AML-193 (cell line): Measurements from ENCODE around the gene DCAF5.
"Not testable (repeated sequence)": the region's sequence is repeated elsewhere in the genome, so short reads cannot be mapped to it uniquely, and the experiment has no call there.

Experiments used
- DNase-seq, 2 experiments: peaks; one replicate each; lab custom pipeline; 2025; lab: John Stamatoyannopoulos, UW

The DCAF5 gene, protein sequence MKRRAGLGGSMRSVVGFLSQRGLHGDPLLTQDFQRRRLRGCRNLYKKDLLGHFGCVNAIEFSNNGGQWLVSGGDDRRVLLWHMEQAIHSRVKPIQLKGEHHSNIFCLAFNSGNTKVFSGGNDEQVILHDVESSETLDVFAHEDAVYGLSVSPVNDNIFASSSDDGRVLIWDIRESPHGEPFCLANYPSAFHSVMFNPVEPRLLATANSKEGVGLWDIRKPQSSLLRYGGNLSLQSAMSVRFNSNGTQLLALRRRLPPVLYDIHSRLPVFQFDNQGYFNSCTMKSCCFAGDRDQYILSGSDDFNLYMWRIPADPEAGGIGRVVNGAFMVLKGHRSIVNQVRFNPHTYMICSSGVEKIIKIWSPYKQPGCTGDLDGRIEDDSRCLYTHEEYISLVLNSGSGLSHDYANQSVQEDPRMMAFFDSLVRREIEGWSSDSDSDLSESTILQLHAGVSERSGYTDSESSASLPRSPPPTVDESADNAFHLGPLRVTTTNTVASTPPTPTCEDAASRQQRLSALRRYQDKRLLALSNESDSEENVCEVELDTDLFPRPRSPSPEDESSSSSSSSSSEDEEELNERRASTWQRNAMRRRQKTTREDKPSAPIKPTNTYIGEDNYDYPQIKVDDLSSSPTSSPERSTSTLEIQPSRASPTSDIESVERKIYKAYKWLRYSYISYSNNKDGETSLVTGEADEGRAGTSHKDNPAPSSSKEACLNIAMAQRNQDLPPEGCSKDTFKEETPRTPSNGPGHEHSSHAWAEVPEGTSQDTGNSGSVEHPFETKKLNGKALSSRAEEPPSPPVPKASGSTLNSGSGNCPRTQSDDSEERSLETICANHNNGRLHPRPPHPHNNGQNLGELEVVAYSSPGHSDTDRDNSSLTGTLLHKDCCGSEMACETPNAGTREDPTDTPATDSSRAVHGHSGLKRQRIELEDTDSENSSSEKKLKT

DNA sequence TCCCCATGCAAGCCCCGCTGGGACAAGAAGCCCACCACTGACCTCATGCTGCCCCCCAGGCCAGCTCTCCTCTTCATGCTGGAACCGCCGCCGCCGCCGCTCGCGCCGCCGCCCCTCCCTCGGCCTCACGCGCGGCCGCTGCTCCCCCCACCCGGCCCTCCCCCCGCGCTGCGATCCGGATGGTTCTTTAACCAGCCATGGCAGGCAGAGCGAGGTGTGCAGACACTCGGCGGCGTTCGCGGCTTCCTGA lies at the start of gene DCAF5:
DCAF5 (minus strand) TSS at position 218 of the 250 bp plus-strand sequence; CDS start at position 77, 141 bp downstream.
- no peak for DNase-seq

DNA sequence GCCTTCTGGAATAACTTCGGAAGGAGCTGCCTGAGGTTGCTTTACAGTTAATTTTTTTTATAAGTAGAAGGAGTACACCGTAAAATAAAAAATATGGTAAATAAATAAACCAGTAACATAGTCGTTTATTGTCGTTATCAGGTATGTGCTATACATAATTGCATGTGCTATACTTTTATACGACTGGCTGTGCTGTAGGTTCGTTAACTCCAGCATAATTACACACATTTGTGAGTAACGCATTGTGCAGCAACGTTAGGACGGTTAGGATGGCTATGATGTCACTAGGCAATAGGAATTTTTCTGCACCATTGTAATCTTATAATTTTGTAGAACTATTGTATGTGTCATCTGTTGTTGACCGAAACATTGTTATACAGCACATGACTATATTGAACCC lies 46.9 kb upstream of the DCAF5 start:
- DNase-seq, result no peak

DNA sequence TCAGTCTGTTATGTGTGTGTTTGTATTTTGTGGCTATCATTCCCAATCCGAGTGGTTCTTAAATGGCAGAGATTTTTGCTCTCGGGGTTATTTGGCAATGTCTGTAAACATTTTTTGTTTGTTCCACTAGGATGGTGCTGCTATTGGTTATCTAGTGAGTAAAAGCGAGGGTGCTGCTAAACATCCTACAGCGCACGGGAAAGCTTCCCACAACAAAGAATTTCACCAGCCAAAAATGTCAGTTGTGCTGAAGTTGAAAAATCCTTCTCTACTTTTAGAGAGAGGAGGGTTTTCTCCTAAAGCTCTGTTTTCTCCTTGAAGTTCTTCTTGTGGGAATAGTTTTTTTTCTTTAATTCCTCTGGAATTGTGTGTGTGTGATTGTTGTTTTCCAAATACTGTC lies 40.8 kb upstream of the DCAF5 start:
- no peak for DNase-seq

DNA sequence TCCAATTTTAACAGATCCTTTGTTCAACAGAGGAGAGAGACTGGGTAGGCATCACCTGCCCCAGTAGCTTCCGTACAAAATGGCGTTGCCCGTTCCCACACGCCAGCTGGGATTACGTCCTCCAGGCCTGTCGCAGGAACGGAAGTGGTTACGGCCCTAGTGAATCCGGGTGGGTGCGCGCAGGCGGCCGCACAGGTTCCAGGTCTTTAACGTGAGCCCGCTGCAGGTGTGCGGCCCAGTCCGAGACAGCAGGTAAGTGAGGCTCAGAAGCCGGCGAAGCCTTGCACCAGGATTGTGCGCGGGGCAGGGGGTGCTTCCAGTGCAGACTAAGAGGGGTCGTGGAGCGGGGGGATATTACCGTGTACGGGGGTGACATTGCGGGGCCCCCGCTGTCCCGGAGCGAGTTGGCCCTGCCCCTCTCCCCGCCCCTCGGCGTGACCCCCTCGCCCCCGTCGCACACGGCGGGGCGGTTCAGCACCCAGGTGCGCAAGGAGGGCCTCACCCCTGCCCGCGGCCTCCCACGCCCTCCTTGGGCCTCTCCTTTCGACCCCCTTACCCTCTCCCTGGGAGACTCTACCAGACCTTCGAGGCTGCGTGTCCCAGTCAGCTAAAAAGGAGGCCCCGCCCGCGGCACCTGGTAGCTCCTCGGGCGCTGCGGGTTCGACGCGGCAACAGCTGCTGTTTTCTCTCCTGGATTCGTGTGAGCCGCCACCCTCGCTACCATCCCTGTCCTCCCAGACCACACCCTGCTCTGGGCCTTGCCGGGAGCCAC lies 38.6 kb upstream of the DCAF5 start, which contains the start of gene EXD2:
EXD2 (plus strand) TSS at position 159 of the 772 bp plus-strand sequence. CDS start 17,973 bp downstream, outside the sequence.
- DNase-seq, result no peak

DNA sequence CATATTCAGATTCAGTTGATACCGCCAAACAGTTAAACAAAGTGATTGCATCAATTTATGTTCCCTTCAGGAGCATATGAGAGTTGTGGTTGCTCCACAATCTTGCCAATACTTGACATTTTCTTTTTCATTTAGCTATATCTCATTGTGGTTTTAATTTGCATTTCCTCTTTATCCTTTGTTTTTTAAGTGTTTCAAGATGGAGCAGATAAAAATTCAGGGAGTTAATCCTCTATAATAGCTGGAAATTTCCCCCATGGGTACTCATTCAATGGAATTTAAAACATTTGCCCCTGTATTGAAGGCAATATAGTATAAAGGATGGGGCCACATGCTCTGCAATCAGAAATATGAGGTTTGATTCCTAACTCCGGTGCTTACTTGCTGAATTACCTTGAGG lies 37.3 kb upstream of the DCAF5 start:
- no peak for DNase-seq

DNA sequence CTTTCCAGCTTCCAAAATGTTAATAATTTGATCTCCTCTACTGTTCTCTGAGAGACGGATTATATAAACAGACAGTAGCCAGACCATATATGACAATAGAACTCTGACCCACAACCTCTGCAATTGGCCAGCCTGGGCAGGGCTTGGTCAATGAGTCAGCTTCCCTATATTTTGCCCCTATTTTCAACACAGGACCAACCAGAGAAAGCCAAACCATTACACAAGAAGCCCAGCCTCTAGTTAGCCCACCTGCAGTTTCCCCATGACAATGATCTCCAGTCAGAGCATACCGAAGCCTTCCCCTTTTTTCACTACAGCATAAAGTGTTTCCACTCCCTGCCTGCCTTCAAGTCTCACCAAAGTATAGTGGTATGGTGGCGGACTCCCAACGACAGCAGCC lies 30.8 kb upstream of the DCAF5 start:
- no peak for DNase-seq

DNA sequence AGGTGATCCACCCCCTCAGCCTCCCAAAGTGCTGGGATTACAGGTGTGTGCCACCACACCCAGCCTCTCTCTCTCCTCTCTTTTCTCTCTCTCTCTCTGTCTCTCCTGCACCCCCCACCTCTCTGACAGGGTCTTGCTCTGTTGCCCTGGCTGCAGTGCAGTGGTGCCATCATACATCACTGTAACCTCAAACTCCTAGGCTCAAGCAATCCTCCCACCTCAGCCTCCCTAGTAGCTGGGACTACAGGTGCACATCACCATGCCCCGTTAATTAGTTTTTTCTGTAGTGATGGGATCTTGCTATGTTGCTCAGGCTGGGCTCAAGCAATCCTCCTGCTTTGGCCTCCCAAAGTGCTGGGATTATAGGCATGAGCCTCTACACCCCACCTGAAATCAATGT lies 29.7 kb upstream of the DCAF5 start:
- DNase-seq, result not testable (repeated sequence)

DNA sequence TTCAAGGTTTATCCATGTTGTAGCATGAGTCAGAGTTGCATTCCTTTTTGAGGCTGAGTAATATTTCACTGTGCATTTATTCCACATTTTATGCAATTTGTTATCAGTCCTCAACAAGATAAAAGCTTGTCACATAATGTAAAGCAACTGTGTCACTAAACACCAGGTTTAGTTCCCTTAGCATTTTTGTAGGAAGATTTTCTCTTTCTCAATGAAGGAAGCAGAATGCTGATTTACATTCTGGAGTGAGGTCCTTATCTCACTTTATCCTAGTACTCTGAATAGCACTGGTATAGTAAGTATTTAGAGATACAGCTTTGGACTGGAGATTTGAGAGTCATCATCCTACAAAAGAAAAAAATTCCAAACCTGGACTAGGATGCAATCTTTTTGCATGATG lies 28.6 kb upstream of the DCAF5 start:
- no peak for DNase-seq

DNA sequence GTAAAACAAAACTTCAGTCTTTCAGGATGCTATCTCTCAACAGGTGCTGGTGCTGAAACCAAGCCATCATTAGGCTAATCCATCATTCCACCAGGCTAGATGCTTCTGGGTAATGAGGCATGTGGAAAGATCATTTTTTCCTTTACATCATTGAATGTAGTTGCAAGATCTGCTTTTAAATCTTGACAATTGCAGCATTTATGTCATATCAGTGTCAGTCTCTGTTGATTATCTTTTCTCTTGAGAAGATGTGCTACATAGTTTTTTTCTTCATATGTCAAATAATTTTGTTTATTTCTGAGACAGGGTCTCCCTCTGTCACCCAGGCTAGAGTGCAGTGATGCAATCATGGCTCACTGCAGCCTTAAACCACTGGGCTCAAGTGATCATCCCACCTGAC lies 22.2 kb upstream of the DCAF5 start:
- no peak for DNase-seq

DNA sequence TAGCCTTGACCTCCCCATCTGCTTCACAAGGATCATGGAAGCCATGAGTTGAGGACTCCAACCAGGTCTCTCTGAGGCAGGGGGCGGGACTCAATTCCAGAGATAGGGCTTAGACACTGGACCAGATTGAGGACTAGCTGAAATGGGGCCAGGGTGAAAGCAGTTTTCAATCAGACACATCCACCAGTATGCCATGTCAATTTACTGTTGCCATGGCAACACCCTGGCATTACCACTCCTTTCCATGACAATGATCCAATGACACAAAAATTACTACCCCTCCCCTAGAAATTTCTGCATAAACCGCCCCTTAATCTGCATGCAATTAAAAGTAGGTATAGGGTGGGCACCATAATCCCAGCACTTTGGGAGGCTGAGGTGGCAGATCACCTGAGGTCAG lies 18.6 kb upstream of the DCAF5 start:
- no peak for DNase-seq

DNA sequence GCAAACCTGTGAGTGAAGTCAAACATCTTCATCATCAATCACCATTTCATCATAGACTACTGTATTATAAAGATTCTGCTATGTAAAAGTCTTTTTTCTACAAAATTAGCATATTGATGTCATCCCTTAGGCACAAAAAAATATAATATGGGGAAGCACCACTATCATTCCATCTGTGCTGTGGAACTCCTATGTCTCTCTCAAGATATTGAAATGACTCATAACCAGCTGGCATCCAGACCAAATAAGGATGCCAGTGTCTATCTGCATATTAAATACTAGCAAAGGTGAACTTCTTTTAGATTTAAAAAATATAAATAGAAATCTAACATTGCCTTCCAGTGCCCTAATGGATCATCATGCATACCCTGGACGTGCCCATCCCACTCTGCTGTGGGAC lies 17.9 kb upstream of the DCAF5 start:
- no peak for DNase-seq

DNA sequence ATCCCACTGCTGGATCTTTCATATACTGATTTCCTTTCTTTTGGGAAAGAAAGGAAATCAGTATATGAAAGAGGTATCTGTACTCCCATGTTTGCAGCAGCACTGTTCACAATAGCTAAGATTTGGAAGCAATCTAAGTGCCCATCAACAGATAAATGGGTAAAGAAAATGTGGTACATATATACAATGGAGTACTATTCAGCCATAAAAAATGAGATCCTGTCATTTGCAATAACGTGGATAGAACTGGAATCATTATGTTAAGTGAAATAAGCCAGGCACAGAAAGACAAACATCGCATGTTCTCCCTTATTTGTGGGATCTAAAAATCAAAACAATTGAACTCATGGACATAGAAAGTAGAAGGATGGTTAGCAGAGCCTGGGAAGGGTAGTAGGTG lies 12.9 kb upstream of the DCAF5 start:
- DNase-seq, result not testable (repeated sequence)

DNA sequence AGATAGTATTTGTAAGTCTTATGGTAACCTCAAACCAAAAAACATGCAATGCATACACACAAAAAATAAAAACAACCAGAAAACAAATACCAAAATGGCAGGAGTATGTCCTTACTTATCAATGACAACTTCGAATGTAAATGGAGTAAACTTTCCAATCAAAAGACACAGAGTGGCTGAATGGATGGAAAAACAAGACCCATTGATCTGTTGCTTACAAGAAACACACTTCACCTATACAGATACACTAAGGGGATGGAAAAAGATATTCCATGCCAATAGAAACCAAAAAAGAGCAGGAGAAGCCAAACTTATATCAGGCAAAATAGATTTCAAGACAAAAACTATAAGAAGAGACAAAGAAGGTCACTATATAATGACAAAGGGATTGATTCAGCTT lies 8.7 kb upstream of the DCAF5 start:
- no peak for DNase-seq

DNA sequence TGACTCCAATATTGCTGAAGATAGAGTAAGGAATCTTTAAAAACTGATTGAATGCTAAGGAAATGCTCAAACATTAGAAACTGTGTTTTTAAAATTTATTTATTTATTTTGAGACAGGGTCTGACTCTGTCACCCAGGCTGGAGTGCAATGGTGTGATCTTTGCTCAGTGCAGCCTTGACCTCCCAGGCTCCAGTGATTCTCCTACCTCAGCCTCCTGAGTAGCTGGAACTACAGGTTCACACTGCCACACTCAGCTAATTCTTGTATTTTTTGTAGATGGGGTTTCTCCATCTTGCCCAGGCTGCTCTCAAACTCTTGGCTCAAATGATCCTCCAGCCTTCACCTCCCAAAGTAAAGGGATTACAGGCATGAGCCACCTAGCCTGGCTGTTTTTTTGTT lies 3.3 kb upstream of the DCAF5 start:
- DNase-seq, result no peak

DNA sequence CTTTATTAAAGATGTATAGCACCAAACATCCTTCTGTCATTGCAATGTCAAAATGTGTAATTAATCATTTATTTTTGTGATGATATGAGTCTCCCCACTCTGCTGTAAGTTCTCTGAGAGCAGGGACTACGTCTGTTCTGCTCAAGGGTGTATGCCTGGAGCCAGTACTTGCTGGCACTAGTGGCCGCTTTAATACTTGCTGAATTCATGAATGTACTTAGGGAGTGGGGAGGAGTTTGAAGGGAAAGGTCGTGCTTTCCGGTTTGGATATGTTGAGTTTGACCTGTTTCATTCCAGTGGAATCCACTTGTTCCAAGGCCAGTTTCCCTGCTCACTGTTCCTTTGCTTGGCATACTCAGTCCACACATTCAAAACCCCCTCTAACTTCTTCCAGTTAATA lies 1.9 kb upstream of the DCAF5 start:
- DNase-seq, result peak in 1 of 2 experiments; percentile 1

DNA sequence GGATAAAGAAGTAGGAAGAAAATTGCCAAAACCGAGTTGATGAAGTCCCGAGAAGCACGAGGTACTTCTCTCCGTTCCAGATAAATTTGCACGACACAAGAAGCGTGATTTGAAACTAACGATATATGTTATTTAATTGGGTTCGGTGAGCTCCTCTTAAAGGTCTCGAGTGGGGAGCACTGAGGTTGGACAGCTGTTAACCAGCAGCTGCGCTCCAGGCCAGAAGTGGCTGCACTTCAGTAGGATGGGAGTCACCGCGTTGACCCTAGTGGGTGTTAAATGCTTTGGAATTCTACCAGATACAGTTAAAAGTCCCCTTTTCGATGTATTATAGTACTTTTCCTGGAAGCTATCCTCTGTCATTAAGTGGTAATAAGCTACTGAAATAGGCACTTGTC lies 953 bp upstream of the DCAF5 start:
- no peak for DNase-seq

DNA sequence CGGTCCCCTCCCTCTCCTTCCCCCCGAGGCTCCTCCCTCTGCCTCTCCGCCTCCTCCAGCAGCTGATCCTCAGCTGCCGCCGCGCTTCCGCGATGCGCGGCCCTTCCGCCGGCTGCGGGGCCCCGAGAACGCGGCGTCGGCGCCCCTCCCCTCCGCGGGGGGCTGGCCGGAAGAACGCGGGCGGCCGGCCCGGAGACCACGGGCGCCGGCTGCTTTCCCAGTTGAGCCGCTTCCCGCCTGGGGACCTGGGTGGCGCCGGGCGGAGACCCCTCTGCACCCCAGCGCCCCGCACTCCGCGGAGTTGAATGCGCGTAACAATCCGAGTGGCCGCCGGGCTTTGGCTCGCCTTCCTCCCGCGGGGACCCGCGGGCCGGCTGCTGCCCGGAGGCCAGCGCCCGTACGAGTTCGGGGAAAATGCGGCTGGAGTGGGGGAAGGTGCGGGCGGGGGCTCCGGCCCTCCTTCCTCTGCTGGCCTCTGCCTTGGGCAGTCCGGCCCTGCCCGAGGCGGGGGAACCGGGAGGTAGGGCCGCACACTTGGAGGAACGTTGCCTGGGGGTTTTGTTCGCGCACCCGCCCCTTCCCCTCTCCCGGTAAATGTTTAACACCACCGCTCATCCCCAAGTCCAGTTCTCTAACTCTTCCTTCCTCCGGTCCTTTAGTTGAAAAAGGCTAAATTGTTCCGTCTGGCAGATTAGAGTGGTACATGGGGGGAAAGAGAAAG lies 393 bp upstream of the DCAF5 start:
- DNase-seq, result peak; percentile 85 to 89

DNA sequence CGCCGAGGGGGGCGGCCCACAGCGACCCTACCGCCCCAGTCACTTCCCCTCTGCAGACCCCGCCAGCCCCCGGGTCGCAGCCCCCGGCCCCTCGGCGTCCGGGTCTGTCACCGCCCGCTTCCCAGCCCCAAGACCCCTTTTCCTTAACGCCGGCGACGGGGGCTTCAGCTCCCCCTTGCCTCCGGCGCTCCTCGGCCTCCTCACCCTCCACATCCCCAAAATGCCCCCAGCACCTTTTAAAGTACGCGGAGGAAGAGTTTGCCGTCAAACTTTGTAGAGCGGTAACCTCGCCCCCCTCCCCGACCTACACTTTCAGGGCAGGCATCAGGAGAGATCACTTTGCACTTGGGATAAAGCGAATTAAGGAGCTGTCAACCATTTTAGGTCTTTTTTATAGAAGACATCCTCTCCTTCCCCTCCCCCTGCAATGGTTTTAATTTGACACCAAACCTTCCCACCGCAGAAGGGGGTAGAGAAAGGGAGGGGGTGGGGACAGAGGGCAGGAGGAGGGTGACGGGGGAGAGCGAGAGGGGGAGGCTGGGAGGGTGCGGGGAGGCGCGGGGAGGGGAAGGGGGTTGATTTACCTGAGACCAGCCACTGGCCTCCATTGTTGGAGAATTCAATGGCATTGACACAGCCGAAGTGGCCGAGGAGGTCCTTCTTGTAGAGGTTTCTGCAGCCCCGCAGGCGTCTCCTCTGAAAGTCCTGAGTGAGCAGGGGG lies 578 bp downstream of the DCAF5 start:
- DNase-seq, result no peak

DNA sequence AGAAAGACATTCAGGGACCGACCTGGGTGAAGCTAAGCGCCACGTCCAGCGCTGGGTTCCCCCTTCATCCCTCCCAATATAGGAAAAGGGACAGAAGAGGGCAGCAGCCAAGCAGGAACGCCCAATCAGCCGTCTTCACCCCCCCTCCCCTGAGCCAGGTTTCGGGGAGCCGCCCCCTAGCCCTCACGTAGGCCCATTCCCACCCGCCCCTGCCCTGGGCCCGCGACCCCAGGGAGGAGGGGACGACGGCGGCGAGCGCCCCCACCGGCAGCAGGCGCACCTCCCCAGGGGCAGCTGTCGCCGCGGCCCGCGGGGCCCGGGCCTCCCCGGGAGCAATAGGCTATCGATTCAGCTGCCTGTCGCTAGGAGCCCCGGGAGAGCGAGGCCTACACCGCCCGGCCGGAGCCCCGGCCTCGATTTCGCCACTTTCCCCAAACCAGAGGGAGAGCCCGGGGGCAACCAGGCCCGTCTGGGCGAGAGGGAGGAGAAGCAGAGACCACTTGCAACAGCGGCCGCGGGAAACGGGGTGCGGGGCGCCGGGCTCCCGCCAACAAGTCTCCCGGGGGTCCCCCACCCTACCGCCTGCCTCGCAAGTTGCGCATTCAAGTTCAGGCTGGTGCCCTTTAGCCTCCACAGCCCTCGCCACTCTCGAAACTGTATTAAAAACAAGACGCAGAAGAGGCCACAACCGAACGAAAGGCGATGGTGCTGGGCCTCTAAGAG lies 1.3 kb downstream of the DCAF5 start:
- peak; percentile 41 to 64 for DNase-seq

DNA sequence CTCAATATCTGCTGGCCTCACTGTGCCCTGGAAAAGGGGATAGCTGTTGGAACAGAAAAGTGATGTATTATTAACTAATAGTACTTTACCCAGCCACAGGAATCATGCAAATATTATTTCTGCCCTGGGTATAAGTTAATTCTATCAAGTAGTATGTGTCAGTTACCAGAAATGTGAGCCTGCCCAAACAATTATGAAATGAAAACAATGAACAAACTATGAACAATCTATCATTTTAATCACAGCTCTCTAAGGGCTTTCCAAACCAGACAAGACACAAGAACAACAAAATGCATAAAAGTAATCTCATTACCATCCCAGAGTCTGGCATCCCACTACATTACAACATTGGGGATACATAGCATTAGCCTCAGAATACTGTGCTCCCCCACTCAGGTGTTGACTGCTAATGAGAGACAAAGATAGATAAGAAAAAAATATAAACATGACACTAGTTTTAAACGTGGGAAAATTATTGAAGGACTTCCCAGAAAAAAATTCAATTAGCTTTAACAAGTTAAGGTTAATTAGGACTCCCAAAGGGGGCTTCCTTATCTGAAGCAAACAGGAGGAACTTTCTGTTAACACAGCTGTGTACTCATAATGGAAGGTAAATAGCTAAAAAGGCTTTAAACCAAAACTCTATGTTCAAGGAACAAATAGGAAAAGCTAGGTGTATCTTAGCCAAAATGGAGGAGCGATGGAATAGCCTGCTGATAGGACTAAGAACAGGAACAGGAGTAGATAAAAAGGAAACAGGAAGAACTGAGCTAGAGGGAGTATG lies 3.3 kb downstream of the DCAF5 start:
- DNase-seq, result no peak
